H1 (cell line): ENCODE data around the gene SH3TC2. TPM values are rescaled to one million over a fixed set of nuclear protein-coding genes. Genes with fewer than 3 reads are reported as not detected.

Experiments
- TAF7 ChIP-seq: optimal IDR thresholded peaks from 2 replicates; pipeline ENCODE3; 2011; ENCODE audit warnings: low read depth, mild to moderate bottlenecking, inconsistent platforms, low read length, moderate library complexity, borderline replicate concordance
- polyA plus RNA-seq, 7 experiments: library from polyadenylated mRNA; depleted of rRNA in 3 of 7; stranded (reverse) in 5 of 7; unstranded in 2 of 7; fragments of >200 nt in 5 of 7; fragments of 200-250 nt in 2 of 7; gene quantifications; 1 replicate in 5 of 7; 2 replicates in 1 of 7; 4 replicates in 1 of 7; pipeline versions ENCODE4 v1.2.1 to v1.2.3, GENCODE V29; 2011 to 2013; ENCODE audit warnings: missing spikeins in 2 of 7, mixed read lengths in 2 of 7
- total RNA-seq: library from RNA; stranded (reverse); fragmentation: NEBNext Ultra II Directional; extraction: Animal tissue kit (Norgen Biotek cat#: 25700); gene quantifications from 2 replicates; pipeline ENCODE4 v1.2.1, GENCODE V29; 2021
- TF ChIP-seq, protein P1 (sequence below): fragments of 300-600 bp; sonication (generic); IDR thresholded peaks from 2 replicates; pipeline ENCODE4 v1.7.1; 2012; ENCODE audit warnings: low read length, moderate library complexity, mild to moderate bottlenecking, inconsistent platforms; ENCODE audit not compliant: insufficient replicate concordance

Gene SH3TC2
- total and polyA plus RNA-seq, 2 of the 8 experiments (the other 6 are each of a cell fraction or from before 2014, with no cell fraction given): 0.11 to 0.80 TPM

DNA sequence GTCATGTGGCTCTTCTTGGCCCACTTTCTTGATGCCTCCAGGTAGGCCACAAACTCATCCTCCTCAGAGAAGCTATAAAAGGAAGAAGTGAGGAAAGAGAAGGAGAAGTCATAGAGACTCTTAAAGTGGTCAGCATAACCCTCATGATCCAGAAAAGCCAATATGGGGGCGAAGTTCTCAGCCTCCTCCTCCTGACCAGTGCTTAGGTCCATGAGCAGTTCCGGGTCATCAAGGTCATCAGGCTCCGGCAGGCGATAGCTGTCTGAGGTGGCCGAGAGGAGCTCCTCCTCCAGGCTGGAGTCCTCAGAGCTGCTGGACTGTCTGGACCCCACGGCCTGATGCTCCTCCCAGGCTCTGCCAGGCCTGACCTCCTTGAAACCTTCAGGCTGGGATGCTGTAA lies 34.7 kb downstream of the SH3TC2 start (continued):
- TF ChIP-seq, protein P1, sequence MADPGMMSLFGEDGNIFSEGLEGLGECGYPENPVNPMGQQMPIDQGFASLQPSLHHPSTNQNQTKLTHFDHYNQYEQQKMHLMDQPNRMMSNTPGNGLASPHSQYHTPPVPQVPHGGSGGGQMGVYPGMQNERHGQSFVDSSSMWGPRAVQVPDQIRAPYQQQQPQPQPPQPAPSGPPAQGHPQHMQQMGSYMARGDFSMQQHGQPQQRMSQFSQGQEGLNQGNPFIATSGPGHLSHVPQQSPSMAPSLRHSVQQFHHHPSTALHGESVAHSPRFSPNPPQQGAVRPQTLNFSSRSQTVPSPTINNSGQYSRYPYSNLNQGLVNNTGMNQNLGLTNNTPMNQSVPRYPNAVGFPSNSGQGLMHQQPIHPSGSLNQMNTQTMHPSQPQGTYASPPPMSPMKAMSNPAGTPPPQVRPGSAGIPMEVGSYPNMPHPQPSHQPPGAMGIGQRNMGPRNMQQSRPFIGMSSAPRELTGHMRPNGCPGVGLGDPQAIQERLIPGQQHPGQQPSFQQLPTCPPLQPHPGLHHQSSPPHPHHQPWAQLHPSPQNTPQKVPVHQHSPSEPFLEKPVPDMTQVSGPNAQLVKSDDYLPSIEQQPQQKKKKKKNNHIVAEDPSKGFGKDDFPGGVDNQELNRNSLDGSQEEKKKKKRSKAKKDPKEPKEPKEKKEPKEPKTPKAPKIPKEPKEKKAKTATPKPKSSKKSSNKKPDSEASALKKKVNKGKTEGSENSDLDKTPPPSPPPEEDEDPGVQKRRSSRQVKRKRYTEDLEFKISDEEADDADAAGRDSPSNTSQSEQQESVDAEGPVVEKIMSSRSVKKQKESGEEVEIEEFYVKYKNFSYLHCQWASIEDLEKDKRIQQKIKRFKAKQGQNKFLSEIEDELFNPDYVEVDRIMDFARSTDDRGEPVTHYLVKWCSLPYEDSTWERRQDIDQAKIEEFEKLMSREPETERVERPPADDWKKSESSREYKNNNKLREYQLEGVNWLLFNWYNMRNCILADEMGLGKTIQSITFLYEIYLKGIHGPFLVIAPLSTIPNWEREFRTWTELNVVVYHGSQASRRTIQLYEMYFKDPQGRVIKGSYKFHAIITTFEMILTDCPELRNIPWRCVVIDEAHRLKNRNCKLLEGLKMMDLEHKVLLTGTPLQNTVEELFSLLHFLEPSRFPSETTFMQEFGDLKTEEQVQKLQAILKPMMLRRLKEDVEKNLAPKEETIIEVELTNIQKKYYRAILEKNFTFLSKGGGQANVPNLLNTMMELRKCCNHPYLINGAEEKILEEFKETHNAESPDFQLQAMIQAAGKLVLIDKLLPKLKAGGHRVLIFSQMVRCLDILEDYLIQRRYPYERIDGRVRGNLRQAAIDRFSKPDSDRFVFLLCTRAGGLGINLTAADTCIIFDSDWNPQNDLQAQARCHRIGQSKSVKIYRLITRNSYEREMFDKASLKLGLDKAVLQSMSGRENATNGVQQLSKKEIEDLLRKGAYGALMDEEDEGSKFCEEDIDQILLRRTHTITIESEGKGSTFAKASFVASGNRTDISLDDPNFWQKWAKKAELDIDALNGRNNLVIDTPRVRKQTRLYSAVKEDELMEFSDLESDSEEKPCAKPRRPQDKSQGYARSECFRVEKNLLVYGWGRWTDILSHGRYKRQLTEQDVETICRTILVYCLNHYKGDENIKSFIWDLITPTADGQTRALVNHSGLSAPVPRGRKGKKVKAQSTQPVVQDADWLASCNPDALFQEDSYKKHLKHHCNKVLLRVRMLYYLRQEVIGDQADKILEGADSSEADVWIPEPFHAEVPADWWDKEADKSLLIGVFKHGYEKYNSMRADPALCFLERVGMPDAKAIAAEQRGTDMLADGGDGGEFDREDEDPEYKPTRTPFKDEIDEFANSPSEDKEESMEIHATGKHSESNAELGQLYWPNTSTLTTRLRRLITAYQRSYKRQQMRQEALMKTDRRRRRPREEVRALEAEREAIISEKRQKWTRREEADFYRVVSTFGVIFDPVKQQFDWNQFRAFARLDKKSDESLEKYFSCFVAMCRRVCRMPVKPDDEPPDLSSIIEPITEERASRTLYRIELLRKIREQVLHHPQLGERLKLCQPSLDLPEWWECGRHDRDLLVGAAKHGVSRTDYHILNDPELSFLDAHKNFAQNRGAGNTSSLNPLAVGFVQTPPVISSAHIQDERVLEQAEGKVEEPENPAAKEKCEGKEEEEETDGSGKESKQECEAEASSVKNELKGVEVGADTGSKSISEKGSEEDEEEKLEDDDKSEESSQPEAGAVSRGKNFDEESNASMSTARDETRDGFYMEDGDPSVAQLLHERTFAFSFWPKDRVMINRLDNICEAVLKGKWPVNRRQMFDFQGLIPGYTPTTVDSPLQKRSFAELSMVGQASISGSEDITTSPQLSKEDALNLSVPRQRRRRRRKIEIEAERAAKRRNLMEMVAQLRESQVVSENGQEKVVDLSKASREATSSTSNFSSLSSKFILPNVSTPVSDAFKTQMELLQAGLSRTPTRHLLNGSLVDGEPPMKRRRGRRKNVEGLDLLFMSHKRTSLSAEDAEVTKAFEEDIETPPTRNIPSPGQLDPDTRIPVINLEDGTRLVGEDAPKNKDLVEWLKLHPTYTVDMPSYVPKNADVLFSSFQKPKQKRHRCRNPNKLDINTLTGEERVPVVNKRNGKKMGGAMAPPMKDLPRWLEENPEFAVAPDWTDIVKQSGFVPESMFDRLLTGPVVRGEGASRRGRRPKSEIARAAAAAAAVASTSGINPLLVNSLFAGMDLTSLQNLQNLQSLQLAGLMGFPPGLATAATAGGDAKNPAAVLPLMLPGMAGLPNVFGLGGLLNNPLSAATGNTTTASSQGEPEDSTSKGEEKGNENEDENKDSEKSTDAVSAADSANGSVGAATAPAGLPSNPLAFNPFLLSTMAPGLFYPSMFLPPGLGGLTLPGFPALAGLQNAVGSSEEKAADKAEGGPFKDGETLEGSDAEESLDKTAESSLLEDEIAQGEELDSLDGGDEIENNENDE: no peak
- TF ChIP-seq TAF7: no peak
